Sigmoid colon (tissue), 7 donors: Measurements from ENCODE around the gene SCN9A. TPM values are rescaled to one million over a fixed set of nuclear protein-coding genes. Genes with fewer than 3 reads are reported as not detected.
A peak's percentile ranks its signal among the peaks of the same experiment; 100 is the strongest.

Experiments used
- DNase-seq: peaks from one replicate; pipeline ENCODE4 v3.0.0-alpha.2; 2019
- H3K27ac ChIP-seq, 4 donors: fragments of 200-600 bp; sonication (generic); one replicate each; pipeline ENCODE4 v1.5.1; 2016 to 2019; ENCODE audit warnings: mild to moderate bottlenecking in 1 of 4
- H3K27me3 ChIP-seq, 3 donors: fragments of 200-600 bp; sonication (generic); one replicate each; pipeline ENCODE4 v1.5.1; 2019; ENCODE audit warnings: mild to moderate bottlenecking in 1 of 3
- H3K36me3 ChIP-seq, 4 donors: fragments of 200-600 bp; sonication (generic); one replicate each; pipeline ENCODE4 v1.5.1; 2016 to 2019
- H3K4me1 ChIP-seq, 4 donors: fragments of 200-600 bp; sonication (generic); one replicate each; pipeline ENCODE4 v1.5.1; 2017 to 2019
- H3K4me3 ChIP-seq, 4 donors: fragments of 200-600 bp; sonication (generic); one replicate each; pipeline ENCODE4 v1.5.1; 2017 to 2019; ENCODE audit warnings: mild to moderate bottlenecking in 2 of 4, moderate library complexity in 1 of 4
- H3K9me3 ChIP-seq, 4 donors: fragments of 200-600 bp in 3 of 4; sonication (generic) in 3 of 4; one replicate each; pipeline versions ENCODE4 v1.5.1 to v1.6.1; 2013 to 2019
- CTCF ChIP-seq, 4 experiments: fragments of 450-650 bp in 3 of 4; fragments of 200-600 bp in 1 of 4; IDR thresholded peaks; one replicate each; pipeline ENCODE4 v1.5.1; 2016 to 2019; ENCODE audit warnings: antibody characterized with exemption in 4 of 4, mild to moderate bottlenecking in 3 of 4, moderate library complexity in 2 of 4
- EP300 ChIP-seq, 4 donors: sonication (generic); formaldehyde crosslinking; IDR thresholded peaks; one replicate each; pipeline ENCODE4 v1.6.1; 2017; ENCODE audit warnings: antibody characterized with exemption in 4 of 4
- POLR2A ChIP-seq, 2 donors: fragments of 450-650 bp; IDR thresholded peaks; one replicate each; pipeline ENCODE4 v1.6.1; 2016; ENCODE audit warnings: antibody characterized with exemption in 2 of 2, mild to moderate bottlenecking in 2 of 2, moderate library complexity in 2 of 2
- POLR2AphosphoS5 ChIP-seq, 4 donors: sonication (generic); formaldehyde crosslinking; IDR thresholded peaks; one replicate each; pipeline ENCODE4 v1.6.1; 2017; ENCODE audit warnings: antibody characterized with exemption in 4 of 4
- WGBS, 2 donors: extraction: QIAGEN DNeasy Blood & Tissue Kit; methylation state at CpG; one replicate each; pipeline ENCODE4 v1.1.7; 2013; 5-methylcytosine and 5-hydroxymethylcytosine counted together
- intact Hi-C: fragments of 100-400 bp; cut with DNase I; formaldehyde crosslinking; loops from one replicate; pipeline ENCODE4 v1.15.1; 2023
- polyA plus RNA-seq, 3 donors: library from polyadenylated mRNA; stranded (reverse); fragments of 200-250 nt; gene quantifications; one replicate each; pipeline ENCODE4 v1.2.3, GENCODE V29; 2013
- total RNA-seq, 4 donors: library from RNA; depleted of rRNA; stranded (reverse); fragments of >200 nt; gene quantifications; one replicate each; pipeline ENCODE4 v1.1.0, GENCODE V29; 2016
- donor health status: healthy with polysubstance abuse.
- donor health status: Bipolar disorder and iron deficiency.
- donor health status: healthy.

Gene SCN9A
- total and polyA plus RNA-seq, 7 donors: 0.23 to 22.1 (median 14.3) TPM

GRCh38 chr2:166388481-166389070 is 12.8 kb upstream of the SCN9A start:
- Histone ChIP-seq H3K36me3 (no peaks in the 10 kb centered on the region), H3K27me3 (no peaks in the 10 kb centered on the region), H3K4me1 (peaks cover 0 to 5% (median 0%) of the 10 kb centered on the region in 4 donors), H3K4me3 (no peak overlapping the region), H3K27ac (no peak overlapping the region), H3K9me3 (no peaks in the 10 kb centered on the region)
- 30 to 52% methylated on average over 3 of the region's 3 CpGs for WGBS, 2 donors
- no peak for DNase-seq
- TF ChIP-seq POLR2AphosphoS5 (IDR thresholded peaks at IDR 0.05): no peak
- no peak for TF ChIP-seq EP300 (IDR thresholded peaks at IDR 0.05)
- no peak for TF ChIP-seq POLR2A (IDR thresholded peaks at IDR 0.05)
- TF ChIP-seq CTCF (IDR thresholded peaks at IDR 0.05): no peak
- intact Hi-C loops: no loop called here

- Histone ChIP-seq H3K4me1 (no peaks in the 10 kb centered on the region), H3K9me3 (no peaks in the 10 kb centered on the region), H3K36me3 (no peaks in the 10 kb centered on the region), H3K27ac (no peak overlapping the region), H3K27me3 (no peaks in the 10 kb centered on the region), H3K4me3 (no peak overlapping the region)
- TF ChIP-seq POLR2AphosphoS5 (IDR thresholded peaks at IDR 0.05) (no peak), EP300 (IDR thresholded peaks at IDR 0.05) (no peak), CTCF (IDR thresholded peaks at IDR 0.05) (no peak), POLR2A (IDR thresholded peaks at IDR 0.05) (no peak)
- intact Hi-C loops: no loop called here
- 91 to 95% methylated on average over 1 of the region's 1 CpG for WGBS, 2 donors
- DNase-seq: no peak
Observed at GRCh38 chr2:166385313-166385712, 9.6 kb upstream of the SCN9A start.

GRCh38 chr2:166384774-166385173 is 9.0 kb upstream of the SCN9A start:
- Histone ChIP-seq H3K9me3 (no peaks in the 10 kb centered on the region), H3K27me3 (no peaks in the 10 kb centered on the region), H3K27ac (no peak overlapping the region), H3K36me3 (no peaks in the 10 kb centered on the region), H3K4me3 (no peak overlapping the region), H3K4me1 (no peaks in the 10 kb centered on the region)
- TF ChIP-seq POLR2A (IDR thresholded peaks at IDR 0.05) (no peak), CTCF (IDR thresholded peaks at IDR 0.05) (peak; percentile 20 to 60 (median 48)), EP300 (IDR thresholded peaks at IDR 0.05) (no peak), POLR2AphosphoS5 (IDR thresholded peaks at IDR 0.05) (peak in 2 of 4 donors; percentile 47 to 60)
- intact Hi-C loops: loop anchor here (5.0 kb wide), 1 partner anchor 133 kb away; no protein-coding TSS in a partner anchor
- no peak for DNase-seq
- 51 to 66% methylated on average over 8 of the region's 8 CpGs for WGBS, 2 donors

GRCh38 chr2:166382448-166382847 is 6.7 kb upstream of the SCN9A start:
- no peak for DNase-seq
- H3K9me3 ChIP-seq: no peaks in the 10 kb centered on the region
- no peaks in the 10 kb centered on the region for H3K27me3 ChIP-seq
- H3K4me3 ChIP-seq: no peak overlapping the region
- TF ChIP-seq CTCF (IDR thresholded peaks at IDR 0.05): no peak
- TF ChIP-seq EP300 (IDR thresholded peaks at IDR 0.05): no peak
- TF ChIP-seq POLR2AphosphoS5 (IDR thresholded peaks at IDR 0.05): no peak
- no peak for TF ChIP-seq POLR2A (IDR thresholded peaks at IDR 0.05)
- no peaks in the 10 kb centered on the region for H3K4me1 ChIP-seq
- no peak overlapping the region for H3K27ac ChIP-seq
- WGBS, 2 donors: 94 to 97% methylated on average over 3 of the region's 3 CpGs
- no peaks in the 10 kb centered on the region for H3K36me3 ChIP-seq
- intact Hi-C loops: loop anchor here (5.0 kb wide), 1 partner anchor 135 kb away; no protein-coding TSS in a partner anchor

- Histone ChIP-seq H3K9me3 (no peaks in the 10 kb centered on the region), H3K27me3 (no peaks in the 10 kb centered on the region), H3K4me3 (no peak overlapping the region), H3K4me1 (peaks cover 0 to 6% (median 0%) of the 10 kb centered on the region in 4 donors), H3K36me3 (no peaks in the 10 kb centered on the region), H3K27ac (no peak overlapping the region)
- no peak for DNase-seq
- no peak for TF ChIP-seq POLR2A (IDR thresholded peaks at IDR 0.05)
- no peak for TF ChIP-seq POLR2AphosphoS5 (IDR thresholded peaks at IDR 0.05)
- no peak for TF ChIP-seq EP300 (IDR thresholded peaks at IDR 0.05)
- no peak for TF ChIP-seq CTCF (IDR thresholded peaks at IDR 0.05)
- intact Hi-C loops: loop anchor here (5.0 kb wide), 1 partner anchor 137 kb away; no protein-coding TSS in a partner anchor
- WGBS, 2 donors: 72 to 73% methylated on average over 1 of the region's 1 CpG
Observed at GRCh38 chr2:166380615-166381014, 4.9 kb upstream of the SCN9A start.
